ENCODE results near the gene R3HDM2. TPM values are rescaled to one million over a fixed set of nuclear protein-coding genes. Genes with fewer than 3 reads are reported as not detected.

The R3HDM2 gene
- total and polyA plus RNA-seq, 2 of the 13 experiments (the other 11 are each of a cell fraction or from before 2014, with no cell fraction given): 11.1 to 23.5 TPM

- TF ChIP-seq ZNF17 (CRISPR knock-in tag; IDR thresholded peaks at IDR 0.05) (no peak), SOX6 (IDR thresholded peaks at IDR 0.05) (no peak), SOX6 (CRISPR knock-in tag; IDR thresholded peaks at IDR 0.05) (no peak), FOXO1 (CRISPR knock-in tag; IDR thresholded peaks at IDR 0.05) (no peak), NR2F1 (CRISPR knock-in tag; IDR thresholded peaks at IDR 0.05) (no peak), REL (CRISPR knock-in tag; conservative IDR thresholded peaks at IDR 0.05) (no peak), CENPX (CRISPR knock-in tag; IDR thresholded peaks at IDR 0.05) (no peak), TBL1XR1 (IDR thresholded peaks at IDR 0.05; ENCODE audit: borderline replicate concordance, low read length, partially characterized antibody) (no peak), ZNF234 (CRISPR knock-in tag; conservative IDR thresholded peaks at IDR 0.05) (no peak), TCF7 (IDR thresholded peaks at IDR 0.05; ENCODE audit: low read depth) (no peak), ZNF720 (CRISPR knock-in tag; IDR thresholded peaks at IDR 0.05) (no peak), ZNF343 (CRISPR knock-in tag; IDR thresholded peaks at IDR 0.05) (no peak), MYC (CRISPR knock-in tag; IDR thresholded peaks at IDR 0.05; ENCODE audit: borderline replicate concordance) (no peak), LCORL (IDR thresholded peaks at IDR 0.05) (no peak), LCORL (CRISPR knock-in tag; IDR thresholded peaks at IDR 0.05) (no peak), ZNF878 (CRISPR knock-in tag; IDR thresholded peaks at IDR 0.05) (no peak), ZSCAN22 (CRISPR knock-in tag; IDR thresholded peaks at IDR 0.05) (no peak)
- Histone ChIP-seq H3K36me3 (replicated peaks in 1 of 2; ENCODE audit: control insufficient read depth in 1 of 2, insufficient read depth in 2 of 2, low read length in 2 of 2) (no peaks in the 10 kb centered on the region; a peak in 1 of 5 replicates), H2AFZ (ENCODE audit: low read length) (no peak overlapping the region), H4K20me1 (ENCODE audit: insufficient read depth, low read length) (no peaks in the 10 kb centered on the region), H3K27ac (ENCODE audit: extremely low read length, insufficient read depth, low read length) (no peak overlapping the region), H3K9me3 (ENCODE audit: low read length) (no peaks in the 10 kb centered on the region), H3K79me2 (ENCODE audit: insufficient read depth, low read length) (no peaks in the 10 kb centered on the region), H3K4me1 (ENCODE audit: insufficient read depth, low read length) (no peaks in the 10 kb centered on the region), H3K4me2 (ENCODE audit: low read depth, low read length) (no peak overlapping the region), H3K4me3 (replicated peaks in 1 of 3; ENCODE audit: insufficient read depth in 1 of 3, low read depth in 2 of 3, low read length in 3 of 3) (no peak overlapping the region), H3K27me3 (ENCODE audit: control insufficient read depth in 1 of 2, insufficient read depth in 2 of 2, low read length in 2 of 2) (no peaks in the 10 kb centered on the region), H3K9ac (ENCODE audit: insufficient read depth, low read depth, low read length) (no peak overlapping the region)
- DNase-seq (ENCODE audit: low spot score) (no peak), ATAC-seq (no peak), FAIRE-seq (no peak)
- in situ Hi-C loops (cut with HindIII; ENCODE audit: extremely low pct_ligation_motif_present, low pct_unique_long_range_greater_than_20kb): no loop called here
- CTCF ChIA-PET (ENCODE audit: low intra/inter-chr PET ratio, low total read pairs): no interaction called here
- BruUV-seq (replicated peaks): no TSS peak
- POLR2A ChIA-PET: no interaction called here
- intact Hi-C loops (cut with micrococcal nuclease; ENCODE audit: unreplicated experiment): no loop called here
Observed at GRCh38 chr12:57325395-57325794, 105.4 kb downstream of the R3HDM2 start.
